A673 (cell line): ENCODE measurements around the gene AHRR. TPM values are rescaled to one million over a fixed set of nuclear protein-coding genes. Genes with fewer than 3 reads are reported as not detected.

Experiments used
- BruUV-seq: library from RNA; stranded (reverse); fragments of 400-500 nt; replicated peaks from 2 replicates; lab custom pipeline; 2021; lab: Mats Ljungman, UMichigan
- CTCF ChIA-PET: fragments of 300-600 bp; sonication (Branson Sonifier 250); formaldehyde crosslinking; loops from one replicate; lab custom pipeline; 2022; ENCODE audit warnings: antibody characterized with exemption; lab: Charles Lee
- POLR2A ChIA-PET: fragments of 300-600 bp; sonication (Branson Sonifier 250); formaldehyde crosslinking; loops from one replicate; lab custom pipeline; 2022; ENCODE audit warnings: antibody characterized with exemption; ENCODE audit not compliant: low non-redundant PET; lab: Charles Lee
- DNase-seq: peaks from one replicate; pipeline ENCODE4 v3.0.0-alpha.2; 2015; ENCODE audit warnings: low spot score
- H3K27ac ChIP-seq: fragments of 200-600 bp; sonication (generic); 2 replicates; pipeline ENCODE4 v1.5.1; 2016; ENCODE audit warnings: mixed run types, low read depth, mild to moderate bottlenecking, mixed read lengths, antibody characterized with exemption, low read length; ENCODE audit not compliant: poor library complexity, severe bottlenecking
- H3K27me3 ChIP-seq: fragments of 200-600 bp; sonication (generic); replicated peaks from 2 replicates; pipeline ENCODE4 v1.6.1; 2017; ENCODE audit warnings: mixed run types, low read depth, mild to moderate bottlenecking, mixed read lengths, antibody characterized with exemption, low read length; ENCODE audit not compliant: insufficient read depth, poor library complexity
- H3K36me3 ChIP-seq: fragments of 200-600 bp; sonication (generic); 2 replicates; pipeline ENCODE4 v1.6.1; 2016; ENCODE audit warnings: mixed run types, mild to moderate bottlenecking, mixed read lengths, antibody characterized with exemption, low read length; ENCODE audit not compliant: insufficient read depth, poor library complexity, severe bottlenecking
- H3K4me1 ChIP-seq: fragments of 200-600 bp; sonication (generic); 2 replicates; pipeline ENCODE4 v1.6.1; 2017; ENCODE audit warnings: mixed run types, mild to moderate bottlenecking, mixed read lengths, antibody characterized with exemption, low read length; ENCODE audit not compliant: insufficient read depth, poor library complexity, severe bottlenecking
- H3K4me3 ChIP-seq: fragments of 200-600 bp; sonication (generic); 2 replicates; pipeline ENCODE4 v1.5.1; 2016; ENCODE audit warnings: low read depth, mixed run types, mild to moderate bottlenecking, mixed read lengths, low read length; ENCODE audit not compliant: poor library complexity, severe bottlenecking
- H3K9me3 ChIP-seq: fragments of 200-600 bp; sonication (generic); 2 replicates; pipeline ENCODE4 v1.6.1; 2016; ENCODE audit warnings: mixed run types, low read depth, mild to moderate bottlenecking, mixed read lengths, antibody characterized with exemption, low read length; ENCODE audit not compliant: poor library complexity, severe bottlenecking
- EZH2 ChIP-seq: fragments of 200-600 bp; sonication (generic); IDR thresholded peaks from 2 replicates; pipeline ENCODE4 v1.6.1; 2017; ENCODE audit warnings: borderline replicate concordance, low read depth, mild to moderate bottlenecking, mixed read lengths, antibody characterized with exemption, low read length; ENCODE audit not compliant: poor library complexity, severe bottlenecking
- intact Hi-C: fragments of 100-400 bp; cut with micrococcal nuclease; formaldehyde crosslinking; loops from one replicate; pipeline ENCODE4 v1.10.0; 2022; ENCODE audit not compliant: unreplicated experiment
- total RNA-seq: library from RNA; stranded (reverse); gene quantifications from 2 replicates; pipeline ENCODE4 v1.2.3, GENCODE V29; 2021
- TF ChIP-seq, protein P1 (sequence below): fragments of 300-800, 200-600 bp; sonication (generic); conservative IDR thresholded peaks from 2 replicates; pipeline ENCODE4 v1.5.1; 2017; ENCODE audit warnings: low read depth, mild to moderate bottlenecking, antibody characterized with exemption, low read length, moderate library complexity, mixed read lengths

AHRR gene
- total RNA-seq, 1 experiment from 2014 or later = 2.2 TPM

DNA sequence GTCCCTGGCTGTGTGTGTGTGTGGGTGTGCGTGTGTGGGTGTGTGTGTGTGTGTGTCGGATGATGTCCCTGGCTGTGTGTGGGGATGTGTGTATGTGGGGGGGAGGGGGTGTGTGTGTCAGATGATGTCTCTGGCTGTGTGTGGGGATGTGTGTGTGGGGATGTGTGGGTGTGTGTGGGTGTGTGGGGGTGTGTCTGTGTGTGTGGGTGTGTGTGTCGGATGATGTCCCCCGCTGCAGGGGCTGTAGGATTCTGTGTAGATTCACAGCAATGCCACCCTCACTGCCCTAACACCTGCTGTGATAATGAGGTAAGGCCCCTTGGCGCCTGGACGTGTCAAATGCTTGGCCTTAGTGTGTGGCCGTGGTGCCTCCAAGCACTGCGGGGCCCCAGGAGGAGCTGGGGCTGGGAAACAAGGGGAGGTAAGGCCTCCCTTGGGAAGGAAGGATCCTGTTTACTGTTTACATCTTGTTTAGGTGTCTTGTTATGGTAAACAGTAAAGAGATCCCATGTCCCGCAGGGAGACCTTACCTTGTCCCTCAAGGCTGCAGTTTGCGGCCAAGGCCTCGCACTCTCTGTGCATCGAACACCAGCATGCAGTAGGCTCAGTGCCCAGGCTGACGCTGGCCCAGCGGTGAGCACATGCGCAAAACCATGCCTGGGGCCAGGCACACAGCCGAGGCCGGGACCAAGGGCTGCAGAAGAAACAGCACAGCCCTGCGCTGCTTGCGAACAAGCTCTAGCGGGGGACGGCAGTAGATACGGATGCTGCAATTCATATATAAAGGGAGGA is 24.1 kb downstream of the AHRR start:
- Histone ChIP-seq H3K4me3 (no peak overlapping the region), H3K27me3 (no peaks in the 10 kb centered on the region), H3K27ac (no peak overlapping the region), H3K9me3 (no peaks in the 10 kb centered on the region), H3K4me1 (peaks cover 11% of the 10 kb centered on the region), H3K36me3 (no peaks in the 10 kb centered on the region)
- no TSS peak for BruUV-seq
- POLR2A ChIA-PET = no interaction called here
- TF ChIP-seq, protein P1, sequence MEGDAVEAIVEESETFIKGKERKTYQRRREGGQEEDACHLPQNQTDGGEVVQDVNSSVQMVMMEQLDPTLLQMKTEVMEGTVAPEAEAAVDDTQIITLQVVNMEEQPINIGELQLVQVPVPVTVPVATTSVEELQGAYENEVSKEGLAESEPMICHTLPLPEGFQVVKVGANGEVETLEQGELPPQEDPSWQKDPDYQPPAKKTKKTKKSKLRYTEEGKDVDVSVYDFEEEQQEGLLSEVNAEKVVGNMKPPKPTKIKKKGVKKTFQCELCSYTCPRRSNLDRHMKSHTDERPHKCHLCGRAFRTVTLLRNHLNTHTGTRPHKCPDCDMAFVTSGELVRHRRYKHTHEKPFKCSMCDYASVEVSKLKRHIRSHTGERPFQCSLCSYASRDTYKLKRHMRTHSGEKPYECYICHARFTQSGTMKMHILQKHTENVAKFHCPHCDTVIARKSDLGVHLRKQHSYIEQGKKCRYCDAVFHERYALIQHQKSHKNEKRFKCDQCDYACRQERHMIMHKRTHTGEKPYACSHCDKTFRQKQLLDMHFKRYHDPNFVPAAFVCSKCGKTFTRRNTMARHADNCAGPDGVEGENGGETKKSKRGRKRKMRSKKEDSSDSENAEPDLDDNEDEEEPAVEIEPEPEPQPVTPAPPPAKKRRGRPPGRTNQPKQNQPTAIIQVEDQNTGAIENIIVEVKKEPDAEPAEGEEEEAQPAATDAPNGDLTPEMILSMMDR = no peak
- TF ChIP-seq EZH2 = no peak
- CTCF ChIA-PET = no interaction called here
- intact Hi-C loops = no loop called here
- peak; percentile 44 for DNase-seq

GRCh38 chr5:346229-346935 is 24.9 kb downstream of the AHRR start:
- Histone ChIP-seq H3K4me1 (peaks cover 11% of the 10 kb centered on the region), H3K27me3 (no peaks in the 10 kb centered on the region), H3K9me3 (no peaks in the 10 kb centered on the region), H3K27ac (no peak overlapping the region), H3K36me3 (no peaks in the 10 kb centered on the region), H3K4me3 (no peak overlapping the region)
- POLR2A ChIA-PET = interaction anchor here (0.5 kb wide), 1 partner anchor 28 kb away, joined by 5 read pairs; no protein-coding TSS in a partner anchor
- BruUV-seq = no TSS peak
- CTCF ChIA-PET = no interaction called here
- DNase-seq = no peak
- intact Hi-C loops = no loop called here
- TF ChIP-seq, protein P1 = no peak
- no peak for TF ChIP-seq EZH2

DNA sequence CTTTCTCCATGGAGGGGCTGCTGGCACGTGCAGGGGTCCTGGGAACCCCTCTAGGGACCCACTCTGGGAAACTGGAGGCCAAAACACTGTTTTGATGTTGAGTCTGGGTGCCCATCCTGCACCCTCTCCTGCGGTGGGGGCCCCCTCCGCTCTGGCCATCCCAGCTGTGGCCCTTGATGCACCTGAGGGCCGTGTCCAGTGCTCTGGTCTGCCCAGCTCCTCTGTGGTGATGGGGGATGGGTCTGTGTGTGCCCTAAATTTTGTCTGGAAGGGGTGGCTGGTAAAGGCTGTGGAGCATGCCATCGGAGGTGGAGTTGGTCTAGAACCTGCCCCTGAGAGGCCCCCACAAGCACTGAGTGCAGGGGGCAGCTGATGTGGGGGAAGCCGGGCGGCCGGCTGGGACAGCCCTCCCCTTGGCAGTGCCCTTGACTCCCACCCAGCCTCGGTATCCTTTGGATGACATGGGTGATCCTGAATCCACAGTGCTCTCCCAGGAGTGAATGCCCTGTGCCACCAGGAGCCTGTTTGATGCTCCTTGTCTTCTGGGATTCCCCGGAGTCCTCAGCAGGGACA is 26.3 kb downstream of the AHRR start:
- no TSS peak for BruUV-seq
- Histone ChIP-seq H3K4me1 (peaks cover 11% of the 10 kb centered on the region), H3K9me3 (no peaks in the 10 kb centered on the region), H3K27ac (no peak overlapping the region), H3K36me3 (no peaks in the 10 kb centered on the region), H3K4me3 (no peak overlapping the region), H3K27me3 (no peaks in the 10 kb centered on the region)
- POLR2A ChIA-PET = no interaction called here
- CTCF ChIA-PET = interaction anchor here (0.6 kb wide), 1 partner anchor 18 kb away, joined by 3 read pairs; no protein-coding TSS in a partner anchor
- TF ChIP-seq, protein P1 = no peak
- TF ChIP-seq EZH2 = no peak
- DNase-seq = no peak
- intact Hi-C loops = no loop called here
